ENCODE data around the gene DOK4.

Gene DOK4

DNA sequence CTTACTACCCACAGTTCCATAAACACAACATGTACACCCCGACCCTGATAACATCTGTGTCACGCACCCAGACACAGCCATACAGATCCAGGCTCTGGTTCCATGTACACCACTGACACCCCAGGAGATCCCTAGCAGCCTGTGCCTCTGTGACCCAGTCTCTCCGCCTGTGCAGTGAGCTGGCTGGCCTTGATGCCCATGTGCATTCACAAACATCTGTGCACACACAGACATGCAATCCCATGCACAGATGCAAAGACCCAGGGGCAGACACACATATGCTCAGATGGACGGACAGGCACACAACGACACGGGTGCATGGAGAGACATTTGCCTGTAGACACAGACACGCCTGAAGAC is 46.0 kb upstream of the DOK4 start:
- DNase-seq (ENCODE audit: low read depth in 2 of 2): no peak
- TF ChIP-seq, protein P1, sequence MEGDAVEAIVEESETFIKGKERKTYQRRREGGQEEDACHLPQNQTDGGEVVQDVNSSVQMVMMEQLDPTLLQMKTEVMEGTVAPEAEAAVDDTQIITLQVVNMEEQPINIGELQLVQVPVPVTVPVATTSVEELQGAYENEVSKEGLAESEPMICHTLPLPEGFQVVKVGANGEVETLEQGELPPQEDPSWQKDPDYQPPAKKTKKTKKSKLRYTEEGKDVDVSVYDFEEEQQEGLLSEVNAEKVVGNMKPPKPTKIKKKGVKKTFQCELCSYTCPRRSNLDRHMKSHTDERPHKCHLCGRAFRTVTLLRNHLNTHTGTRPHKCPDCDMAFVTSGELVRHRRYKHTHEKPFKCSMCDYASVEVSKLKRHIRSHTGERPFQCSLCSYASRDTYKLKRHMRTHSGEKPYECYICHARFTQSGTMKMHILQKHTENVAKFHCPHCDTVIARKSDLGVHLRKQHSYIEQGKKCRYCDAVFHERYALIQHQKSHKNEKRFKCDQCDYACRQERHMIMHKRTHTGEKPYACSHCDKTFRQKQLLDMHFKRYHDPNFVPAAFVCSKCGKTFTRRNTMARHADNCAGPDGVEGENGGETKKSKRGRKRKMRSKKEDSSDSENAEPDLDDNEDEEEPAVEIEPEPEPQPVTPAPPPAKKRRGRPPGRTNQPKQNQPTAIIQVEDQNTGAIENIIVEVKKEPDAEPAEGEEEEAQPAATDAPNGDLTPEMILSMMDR (IDR thresholded peaks at IDR 0.05; ENCODE audit: low read depth, low read length): no peak
- H3K4me3 ChIP-seq (replicated peaks in 1 of 2; ENCODE audit: low read depth in 2 of 2, low read length in 2 of 2): no peak overlapping the region

DNA sequence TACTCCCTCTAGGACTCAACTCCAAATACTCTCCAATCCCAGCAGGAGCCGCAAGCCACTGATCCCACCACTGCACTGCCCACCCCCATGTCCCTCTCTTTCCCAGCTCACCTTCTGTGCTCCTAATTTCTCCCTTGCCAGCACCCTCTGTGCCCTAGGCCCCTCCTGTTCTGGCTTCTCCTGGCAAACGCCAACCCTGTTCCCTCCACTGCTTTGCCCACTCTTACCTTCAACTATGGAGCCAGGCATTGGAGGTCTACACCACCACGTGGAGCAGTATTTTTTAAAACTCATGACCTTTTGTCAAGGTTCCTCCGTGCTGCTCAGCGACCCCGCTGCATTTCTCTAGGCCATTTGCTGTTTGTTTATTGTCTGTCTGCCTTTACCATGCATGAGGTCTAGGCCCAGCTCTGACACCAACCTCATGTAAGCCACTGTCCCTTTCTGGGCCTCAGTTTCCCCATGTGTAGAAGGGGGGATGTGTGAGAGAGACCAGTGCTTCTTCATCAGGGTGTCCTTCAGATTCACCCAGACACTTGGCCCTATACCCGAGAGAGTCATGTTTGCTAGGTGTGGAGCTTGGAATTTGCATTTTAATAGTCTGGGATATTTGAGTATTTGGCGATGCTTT is 45.5 kb upstream of the DOK4 start:
- TF ChIP-seq, protein P1 (IDR thresholded peaks at IDR 0.05; ENCODE audit: low read depth, low read length): no peak
- no peak for DNase-seq (ENCODE audit: low read depth in 2 of 2)
- no peak overlapping the region for H3K4me3 ChIP-seq (replicated peaks in 1 of 2; ENCODE audit: low read depth in 2 of 2, low read length in 2 of 2)

DNA sequence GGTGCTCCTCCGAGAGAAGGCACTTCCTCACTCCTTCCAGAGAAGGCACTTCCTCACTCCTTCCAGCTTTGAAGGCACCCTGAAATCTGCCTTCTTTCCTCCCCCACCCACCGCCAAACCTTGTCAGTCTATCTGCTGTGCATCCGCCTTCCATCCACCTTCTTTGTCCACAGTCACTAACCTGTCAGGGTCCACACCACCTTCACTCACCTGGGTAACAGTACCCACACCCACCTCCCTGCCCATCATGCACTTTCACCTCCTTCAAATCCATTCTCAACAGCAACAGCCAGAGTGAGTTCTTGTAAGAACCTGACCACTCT is 44.9 kb upstream of the DOK4 start:
- no peak for DNase-seq (ENCODE audit: low read depth in 2 of 2)
- TF ChIP-seq, protein P1 (IDR thresholded peaks at IDR 0.05; ENCODE audit: low read depth, low read length): no peak
- H3K4me3 ChIP-seq (replicated peaks in 1 of 2; ENCODE audit: low read depth in 2 of 2, low read length in 2 of 2): no peak overlapping the region

DNA sequence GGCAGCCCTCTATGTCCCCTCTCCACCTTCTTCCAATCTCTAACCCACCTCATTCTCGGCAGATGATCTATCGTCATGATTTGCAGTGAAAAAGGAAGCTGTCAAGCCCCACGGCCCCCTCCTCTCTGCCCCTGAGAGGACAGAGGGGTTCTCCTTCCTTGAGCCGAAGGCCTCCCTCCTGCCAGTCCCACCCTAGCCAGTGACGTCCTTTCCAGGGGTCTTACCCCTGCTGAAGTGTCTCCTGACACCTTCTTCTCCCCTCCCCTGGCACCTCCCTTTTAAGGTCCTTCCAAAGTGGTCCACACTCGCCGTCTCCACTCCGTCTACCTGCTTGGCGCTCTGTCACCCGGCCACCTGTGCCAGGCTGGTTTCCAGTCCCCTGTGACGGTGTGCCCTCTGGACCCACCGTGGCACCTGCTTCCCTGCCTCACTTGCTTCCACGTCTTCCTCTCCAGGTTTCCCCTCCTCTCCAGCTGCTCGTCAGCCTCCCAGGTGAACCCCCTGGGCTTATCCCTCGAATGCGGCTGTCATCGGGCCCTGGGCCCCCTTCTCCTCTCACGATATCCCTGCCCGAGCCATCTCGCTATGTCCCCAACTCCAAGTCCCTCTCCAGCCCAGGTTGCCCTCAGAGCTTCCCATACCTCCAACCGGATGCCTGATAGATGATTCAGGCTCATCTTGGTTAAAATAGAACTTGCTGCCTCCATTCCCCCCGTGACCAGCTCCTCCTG is 44.4 kb upstream of the DOK4 start:
- DNase-seq (ENCODE audit: low read depth in 2 of 2): no peak
- TF ChIP-seq, protein P1 (IDR thresholded peaks at IDR 0.05; ENCODE audit: low read depth, low read length): no peak
- H3K4me3 ChIP-seq (replicated peaks in 1 of 2; ENCODE audit: low read depth in 2 of 2, low read length in 2 of 2): no peak overlapping the region

DNA sequence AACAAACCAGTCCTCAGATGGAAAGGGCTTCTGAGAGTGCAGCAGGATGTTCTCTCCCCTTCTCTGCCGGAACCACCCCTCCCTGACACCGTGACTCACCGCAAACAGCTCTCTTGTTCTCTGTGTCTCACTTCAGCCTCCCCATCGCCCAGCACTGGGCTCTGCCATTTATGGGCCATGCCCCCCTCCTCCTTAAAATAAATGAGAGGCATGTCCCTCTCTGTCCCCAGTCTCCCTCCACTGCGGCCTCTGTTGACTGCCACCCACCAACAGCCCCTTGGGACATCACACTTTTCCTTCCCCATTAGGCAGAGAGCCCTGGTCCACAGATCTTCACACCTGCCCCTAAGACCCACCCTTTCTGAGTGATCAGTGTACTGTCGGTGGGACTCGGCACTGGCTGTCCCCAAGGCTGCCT is 43.8 kb upstream of the DOK4 start:
- TF ChIP-seq, protein P1 (IDR thresholded peaks at IDR 0.05; ENCODE audit: low read depth, low read length): no peak
- DNase-seq (ENCODE audit: low read depth in 2 of 2): peak; percentile 68 to 78

DNA sequence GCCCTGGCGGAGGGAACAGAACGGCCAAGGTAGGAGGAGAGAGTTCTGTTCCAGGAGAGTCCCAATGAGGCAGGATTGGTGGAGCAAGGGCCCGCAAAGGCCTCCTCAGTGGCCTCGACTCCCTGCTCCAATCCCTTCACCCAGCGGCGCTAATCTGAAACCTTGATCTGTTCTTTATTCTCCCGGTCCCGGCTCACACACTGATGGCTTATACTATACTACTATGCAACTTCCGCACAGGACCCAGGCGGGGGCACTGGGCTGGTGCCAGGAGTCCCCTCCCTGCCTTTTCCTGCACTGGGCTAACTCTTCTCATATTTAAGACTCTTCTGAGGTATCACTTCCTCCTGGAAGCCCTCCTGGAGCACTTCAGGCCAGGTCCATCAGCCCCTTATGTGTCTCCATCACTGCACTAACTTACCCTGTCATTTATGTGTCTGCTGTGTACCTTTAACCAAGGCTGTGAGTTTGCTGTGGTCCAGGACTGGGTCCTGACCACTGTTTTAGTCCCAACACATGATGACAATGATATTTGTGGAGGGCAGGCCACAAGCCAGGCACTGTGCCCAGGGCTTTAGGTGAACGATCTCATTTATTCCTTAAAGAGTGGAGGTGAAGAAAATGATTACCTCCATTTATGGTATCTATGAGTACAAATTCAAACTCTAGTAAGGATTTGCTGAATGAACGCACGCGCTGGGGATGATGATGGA is 43.3 kb upstream of the DOK4 start:
- TF ChIP-seq, protein P1 (IDR thresholded peaks at IDR 0.05; ENCODE audit: low read depth, low read length): no peak
- no peak for DNase-seq (ENCODE audit: low read depth in 2 of 2)

More for the DNA sequence above, 43.8 kb upstream of the DOK4 start:
- H3K4me3 ChIP-seq (replicated peaks in 1 of 2; ENCODE audit: low read depth in 2 of 2, low read length in 2 of 2): no peak overlapping the region

More for the DNA sequence above, 43.3 kb upstream of the DOK4 start:
- H3K4me3 ChIP-seq (replicated peaks in 1 of 2; ENCODE audit: low read depth in 2 of 2, low read length in 2 of 2): no peak overlapping the region

Measured in cardiac fibroblast (primary cell).